8988T (cell line): ENCODE data around the gene SPN.
"Not testable (repeated sequence)": the region's sequence is repeated elsewhere in the genome, so short reads cannot be mapped to it uniquely, and the experiment has no call there.

ENCODE experiments used
- DNase-seq: peaks from one replicate; pipeline ENCODE4 v3.0.0; 2011

SPN gene

DNA sequence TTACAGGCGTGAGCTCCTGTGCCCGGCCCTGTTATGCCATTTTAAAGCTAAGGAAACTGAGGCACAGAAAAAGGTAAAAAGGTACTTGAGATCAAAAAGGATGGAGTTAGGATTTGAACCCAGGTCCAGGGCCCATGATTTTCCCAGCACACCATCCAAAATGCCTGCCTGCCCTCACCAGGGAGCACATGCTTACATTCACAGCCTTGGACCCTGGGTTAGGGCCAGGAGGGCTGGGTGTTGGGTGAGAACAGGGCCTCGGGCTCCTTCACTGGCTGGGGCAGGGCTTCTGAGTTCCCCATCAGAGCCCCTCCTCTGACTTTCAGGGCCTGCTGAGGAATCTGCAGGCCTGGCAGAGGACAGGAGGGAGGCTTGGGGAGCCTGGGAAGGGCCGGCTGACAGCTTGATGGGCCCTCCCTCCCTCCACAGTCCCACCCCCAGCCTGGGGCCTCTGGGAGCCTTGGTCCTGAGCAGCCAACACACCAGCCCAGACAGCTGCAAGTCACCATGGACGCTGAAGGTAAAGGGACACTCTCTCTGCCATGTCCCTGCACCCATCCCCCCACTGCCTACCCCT lies 15.7 kb downstream of the SPN start, which contains the start of gene QPRT:
TSS of gene QPRT (plus strand) at position 490 of the 577 bp plus-strand sequence. CDS start at position 508, 18 bp downstream.
- peak; percentile 70 for DNase-seq

DNA sequence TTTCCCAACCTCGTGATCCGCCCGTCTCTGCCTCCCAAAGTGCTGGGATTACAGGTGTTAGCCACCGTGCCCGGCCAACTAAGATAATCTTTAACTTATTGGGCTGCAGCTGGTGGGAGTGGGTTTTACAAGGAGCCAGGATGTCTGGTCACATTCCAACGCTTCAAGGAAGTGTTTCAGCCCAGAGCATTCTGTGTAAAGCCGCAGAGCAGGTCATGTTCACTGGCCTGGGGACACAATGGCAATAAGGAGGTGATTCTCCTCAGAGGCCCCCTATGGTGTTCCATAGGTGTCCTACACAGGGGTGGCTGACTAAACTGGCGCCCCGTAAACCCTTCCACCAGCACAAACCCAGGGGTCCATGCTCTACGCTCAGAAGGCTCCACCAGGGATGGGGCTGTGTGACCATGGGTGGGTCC lies 17.1 kb downstream of the SPN start:
- no peak for DNase-seq

DNA sequence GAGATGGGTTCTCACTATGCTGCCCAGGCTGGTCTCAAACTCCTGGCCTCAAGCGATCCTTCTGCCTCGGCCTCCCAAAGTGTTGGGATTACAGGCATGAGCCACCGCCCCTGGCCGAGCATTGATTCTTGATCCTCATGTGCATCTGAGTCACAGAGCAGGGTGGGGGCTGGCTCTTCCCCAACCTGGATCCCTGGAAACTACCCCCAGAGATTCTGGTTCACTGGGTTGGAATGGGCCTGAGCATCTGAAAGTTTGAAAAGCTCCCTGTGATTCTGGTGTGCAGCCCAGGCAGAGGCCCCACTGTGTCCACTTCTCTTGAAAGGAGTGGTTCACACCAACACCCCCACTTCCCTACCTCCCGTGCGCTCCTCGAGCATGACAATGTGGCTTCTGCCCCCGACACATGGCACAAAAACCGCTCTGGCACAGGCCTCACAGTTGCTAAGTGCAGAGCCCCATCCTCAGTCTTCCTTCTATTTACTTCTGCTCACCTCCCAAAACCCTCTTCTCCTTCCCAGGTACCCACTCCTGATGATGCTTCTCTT lies 20.6 kb downstream of the SPN start:
- DNase-seq = no peak

DNA sequence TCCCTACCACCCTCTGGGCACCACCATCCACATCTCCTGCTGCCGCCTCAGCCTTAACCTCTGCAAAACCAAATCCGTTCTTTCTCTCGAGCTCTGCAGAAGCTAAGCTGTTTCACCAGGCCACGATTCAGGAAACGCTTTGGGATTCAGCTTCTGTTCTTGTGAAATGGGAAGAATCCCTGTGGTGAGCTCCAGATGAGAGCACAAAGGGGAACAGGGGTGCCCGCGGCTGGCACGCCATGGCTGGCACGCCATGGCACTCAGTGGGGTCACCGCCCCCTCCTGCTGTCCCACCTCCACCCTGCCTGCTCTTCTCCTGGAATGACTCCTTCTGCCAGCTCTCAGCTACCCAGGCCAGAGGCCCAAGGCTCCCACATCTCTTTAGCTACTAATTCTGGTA lies 21.6 kb downstream of the SPN start:
- no peak for DNase-seq

DNA sequence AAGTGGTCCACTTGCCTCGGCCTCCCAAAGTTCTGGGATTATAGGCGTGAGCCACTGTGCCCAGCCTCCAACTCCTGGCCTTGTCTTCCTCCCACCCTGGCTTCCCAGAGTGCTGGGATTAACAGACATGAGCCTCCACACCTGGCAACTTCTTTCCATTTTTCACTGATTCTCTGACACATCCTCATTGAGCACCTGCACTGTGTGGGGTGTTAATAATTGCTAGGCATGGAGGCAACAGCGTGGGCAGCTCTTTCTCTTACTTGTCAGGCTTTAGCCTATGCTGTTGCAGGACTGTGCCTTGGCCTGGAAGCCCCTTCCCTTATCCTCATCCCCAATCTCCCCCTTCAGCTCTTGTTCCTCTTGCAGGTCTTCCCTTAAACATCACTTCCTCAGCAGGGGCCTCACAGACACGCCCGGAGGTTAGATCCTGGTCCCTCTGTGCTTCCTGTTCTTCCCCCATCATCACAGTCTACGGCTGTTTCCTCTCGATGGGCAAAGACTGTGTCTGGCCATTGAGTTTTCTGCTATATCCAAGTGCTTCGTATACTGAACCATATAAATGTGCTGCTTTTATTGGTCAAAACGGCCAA lies 23.8 kb downstream of the SPN start:
- DNase-seq = no peak

DNA sequence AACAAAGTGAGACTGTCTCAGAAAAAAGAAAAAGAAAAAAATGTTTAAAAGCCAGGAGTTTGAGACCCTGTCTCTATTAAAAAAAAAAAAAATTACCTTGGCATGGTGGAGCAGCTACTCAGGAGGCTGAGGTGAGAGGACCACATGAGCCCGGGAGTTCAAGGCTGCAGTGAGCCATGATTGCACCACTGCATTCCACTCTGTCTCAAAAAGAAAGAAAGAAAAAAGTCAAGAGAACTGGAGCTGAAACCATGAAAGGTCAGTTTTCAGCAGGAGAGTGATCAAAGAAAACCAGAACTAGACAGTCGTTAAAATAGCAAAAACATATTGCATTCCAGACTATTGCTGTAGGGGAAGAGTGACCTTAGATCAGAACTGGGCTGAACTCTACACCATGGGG lies 24.7 kb downstream of the SPN start:
- DNase-seq = no peak

DNA sequence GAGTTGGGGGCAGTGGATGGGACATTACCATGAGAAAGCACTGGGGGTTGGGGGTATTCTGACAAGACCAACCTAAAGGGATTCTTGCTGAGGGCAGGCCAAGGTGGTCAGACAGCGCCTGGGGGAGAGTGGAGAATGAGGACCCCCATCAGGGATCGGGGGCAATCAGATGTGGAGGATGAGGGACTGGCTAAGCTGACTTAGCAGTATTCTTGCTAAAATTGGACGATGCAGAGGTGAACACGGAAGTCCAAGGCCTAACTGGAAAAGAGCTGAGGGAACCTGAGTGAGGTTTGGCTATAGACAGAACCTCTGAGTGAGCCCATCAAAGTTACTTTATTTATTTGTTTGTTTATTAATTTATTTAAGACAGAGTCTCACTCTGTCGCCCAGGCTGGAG lies 25.1 kb downstream of the SPN start:
- DNase-seq = no peak

DNA sequence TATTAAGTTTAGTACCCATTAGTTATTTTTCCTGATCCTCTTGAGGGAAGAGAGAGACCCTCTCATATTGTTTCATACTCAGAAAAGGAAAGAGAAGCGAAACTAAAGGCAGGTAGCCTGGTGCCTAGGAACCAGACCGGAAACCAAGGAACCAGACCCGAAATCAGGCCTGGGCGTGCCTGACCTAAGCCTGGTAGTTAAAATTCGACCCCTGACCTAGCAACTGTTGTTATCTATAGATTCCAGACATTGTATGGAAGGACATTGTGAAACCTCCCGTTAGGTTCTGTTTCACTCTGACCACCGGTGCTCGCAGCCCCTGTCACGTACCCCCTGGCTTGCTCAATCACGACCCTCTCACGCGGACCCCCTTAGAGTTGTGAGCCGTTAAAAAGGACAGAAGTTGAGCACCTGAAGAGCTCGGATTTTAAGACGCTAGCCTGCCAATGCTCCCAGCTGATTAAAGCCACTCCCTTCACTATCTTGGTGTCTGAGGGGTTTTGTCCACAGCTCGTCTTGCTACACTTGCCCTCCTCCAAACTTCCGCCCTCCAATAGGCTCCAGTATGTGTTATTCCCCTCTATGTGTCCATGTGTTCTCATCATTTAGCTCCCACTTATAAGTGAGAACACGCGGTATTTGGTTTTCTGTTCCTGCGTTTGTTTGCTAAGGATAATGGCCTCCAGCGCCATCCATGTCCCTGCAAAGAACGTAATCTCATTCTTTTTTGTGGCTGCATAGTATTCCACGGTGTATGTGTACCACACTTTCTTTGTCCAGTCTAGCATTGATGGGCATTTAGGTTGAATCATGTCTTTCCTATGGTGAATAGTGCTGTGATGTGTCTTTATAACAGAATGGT lies 26.7 kb downstream of the SPN start:
- DNase-seq = not testable (repeated sequence)

DNA sequence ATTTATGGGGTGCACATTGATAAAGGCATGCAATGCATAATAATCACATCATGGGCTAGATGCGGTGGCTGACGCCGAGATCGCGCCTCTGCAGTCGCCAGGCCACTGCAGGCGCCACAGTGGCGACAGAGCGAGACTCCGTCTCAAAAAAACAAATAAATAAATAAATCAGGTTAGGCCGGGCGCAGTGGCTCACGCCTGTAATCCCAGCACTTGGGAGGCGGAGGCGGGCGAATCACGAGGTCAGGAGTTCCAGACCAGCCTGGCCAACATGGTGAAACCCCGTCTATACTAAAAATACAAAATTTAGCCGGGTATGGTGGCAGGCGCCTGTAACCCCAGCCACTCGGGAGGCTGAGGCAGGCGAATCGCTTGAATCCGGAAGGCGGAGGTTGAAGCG lies 29.6 kb downstream of the SPN start:
- not testable (repeated sequence) for DNase-seq

DNA sequence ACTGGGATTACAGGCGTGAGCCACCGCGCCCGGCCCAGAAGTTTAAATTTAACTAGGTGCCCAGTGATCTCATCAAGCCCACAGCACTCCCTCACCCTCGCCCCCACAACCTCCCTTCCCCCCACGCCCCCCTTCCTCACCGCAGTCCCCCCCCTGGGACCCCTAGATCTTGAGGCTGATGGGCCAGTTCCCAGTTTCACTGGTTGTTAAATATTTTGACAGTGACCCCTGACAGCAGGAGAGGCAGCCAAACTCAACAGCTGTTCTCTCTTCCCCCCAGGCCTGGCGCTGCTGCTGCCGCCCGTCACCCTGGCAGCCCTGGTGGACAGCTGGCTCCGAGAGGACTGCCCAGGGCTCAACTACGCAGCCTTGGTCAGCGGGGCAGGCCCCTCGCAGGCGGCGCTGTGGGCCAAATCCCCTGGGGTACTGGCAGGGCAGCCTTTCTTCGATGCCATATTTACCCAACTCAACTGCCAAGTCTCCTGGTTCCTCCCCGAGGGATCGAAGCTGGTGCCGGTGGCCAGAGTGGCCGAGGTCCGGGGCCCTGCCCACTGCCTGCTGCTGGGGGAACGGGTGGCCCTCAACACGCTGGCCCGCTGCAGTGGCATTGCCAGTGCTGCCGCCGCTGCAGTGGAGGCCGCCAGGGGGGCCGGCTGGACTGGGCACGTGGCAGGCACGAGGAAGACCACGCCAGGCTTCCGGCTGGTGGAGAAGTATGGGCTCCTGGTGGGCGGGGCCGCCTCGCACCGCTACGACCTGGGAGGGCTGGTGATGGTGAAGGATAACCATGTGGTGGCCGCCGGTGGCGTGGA lies 31.5 kb downstream of the SPN start:
- DNase-seq = no peak

DNA sequence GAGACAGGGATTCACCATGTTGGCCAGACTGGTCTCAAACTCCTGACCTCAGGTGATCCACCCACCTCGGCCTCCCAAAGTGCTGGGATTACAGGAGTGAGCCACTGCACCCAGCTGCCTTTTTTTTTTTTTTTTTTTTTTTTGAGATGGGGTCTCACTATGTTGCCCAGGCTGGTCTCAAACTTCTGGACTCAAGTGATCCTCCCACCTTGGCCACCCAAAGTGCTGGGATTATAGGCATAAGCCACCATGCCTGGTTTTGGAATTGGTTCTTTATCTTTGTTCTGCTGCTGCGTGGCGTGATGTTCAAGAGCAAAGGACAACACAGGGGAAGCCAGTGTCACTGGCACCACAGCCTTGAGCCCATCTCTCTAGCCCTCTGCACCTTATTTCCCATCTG lies 32.6 kb downstream of the SPN start:
- DNase-seq = not testable (repeated sequence)

DNA sequence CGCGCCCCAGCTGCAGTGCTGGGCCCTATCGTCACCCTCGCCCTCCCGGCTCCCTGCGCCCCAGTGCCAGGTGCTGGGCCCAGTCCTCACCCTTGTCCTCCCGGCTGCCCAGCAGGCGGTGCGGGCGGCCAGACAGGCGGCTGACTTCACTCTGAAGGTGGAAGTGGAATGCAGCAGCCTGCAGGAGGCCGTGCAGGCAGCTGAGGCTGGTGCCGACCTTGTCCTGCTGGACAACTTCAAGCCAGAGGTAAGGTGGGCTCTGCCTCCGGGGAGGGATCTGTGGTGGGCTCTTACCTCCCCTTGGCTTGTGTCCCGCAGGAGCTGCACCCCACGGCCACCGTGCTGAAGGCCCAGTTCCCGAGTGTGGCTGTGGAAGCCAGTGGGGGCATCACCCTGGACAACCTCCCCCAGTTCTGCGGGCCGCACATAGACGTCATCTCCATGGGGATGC lies 33.9 kb downstream of the SPN start:
- DNase-seq = no peak

DNA sequence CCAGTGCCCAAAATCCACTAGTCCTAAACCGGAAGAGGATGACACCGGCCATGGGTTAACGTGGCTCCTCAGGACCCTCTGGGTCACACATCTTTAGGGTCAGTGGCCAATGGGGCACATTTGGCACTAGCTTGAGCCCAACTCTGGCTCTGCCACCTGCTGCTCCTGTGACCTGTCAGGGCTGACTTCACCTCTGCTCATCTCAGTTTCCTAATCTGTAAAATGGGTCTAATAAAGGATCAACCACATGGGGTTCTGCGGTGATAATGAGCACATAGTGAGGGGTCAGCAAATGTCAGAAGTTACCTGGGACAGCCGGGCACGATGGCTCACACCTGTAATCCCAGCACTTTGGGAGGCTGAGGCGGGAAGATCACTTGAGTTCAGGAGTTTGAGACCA lies 34.3 kb downstream of the SPN start:
- DNase-seq = no peak

DNA sequence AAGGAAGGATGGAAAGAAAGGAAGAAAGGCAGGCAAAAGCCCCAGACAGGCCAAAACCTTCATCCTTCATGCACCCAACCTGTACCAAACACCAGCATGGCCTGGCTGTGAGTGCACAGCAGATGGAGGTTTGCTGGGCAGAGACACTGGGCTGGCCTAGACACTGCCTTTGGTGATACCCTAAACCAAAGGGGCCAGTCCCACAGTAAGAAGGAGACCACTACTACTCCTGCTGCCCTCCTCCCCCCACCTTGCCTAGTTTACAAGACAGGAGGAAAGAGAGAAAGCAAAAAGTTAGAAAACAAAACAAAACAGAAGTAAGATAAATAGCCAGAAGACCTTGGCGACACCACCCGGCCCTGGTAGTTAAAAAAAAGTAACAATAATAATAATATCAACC lies 35.0 kb downstream of the SPN start:
- no peak for DNase-seq

DNA sequence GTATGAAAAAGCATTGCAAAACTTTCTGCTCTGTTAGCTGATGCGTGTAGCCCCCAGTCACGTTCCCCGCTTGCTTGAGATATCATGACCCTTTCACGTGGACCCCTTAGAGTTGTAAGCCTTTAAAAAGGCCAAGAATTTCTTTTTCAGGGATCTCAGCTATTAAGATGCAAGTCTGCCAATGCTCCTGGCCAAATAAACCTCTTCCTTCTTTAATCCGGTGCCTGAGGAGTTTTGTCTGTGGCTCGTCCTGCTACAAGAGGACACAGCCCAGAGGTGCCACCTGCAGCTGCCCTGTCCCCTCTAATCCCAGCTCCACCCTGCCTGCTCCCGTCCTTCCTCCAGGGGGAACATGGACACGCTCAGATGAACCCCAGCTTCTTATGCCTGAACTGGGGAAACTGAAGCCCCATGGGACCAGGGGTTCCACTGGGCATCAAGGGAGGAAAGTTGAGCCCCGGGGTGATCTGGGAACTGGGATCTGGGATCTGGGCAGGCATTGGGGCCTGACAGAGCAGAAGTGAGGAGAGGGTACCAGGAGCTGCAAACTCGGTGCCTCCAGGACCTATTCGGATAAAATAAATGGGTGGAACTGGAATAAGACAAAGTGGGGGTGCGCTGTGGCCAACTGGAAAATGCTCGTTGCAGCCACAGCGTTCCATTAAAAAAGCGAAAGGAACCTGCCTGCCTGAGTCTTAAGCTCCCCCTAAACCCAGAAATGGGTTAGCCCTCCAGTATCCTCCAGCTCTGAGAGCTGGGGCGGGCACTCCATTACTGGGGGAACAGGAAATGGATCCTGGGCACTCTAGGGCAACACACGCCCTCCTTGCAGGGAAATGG lies 35.7 kb downstream of the SPN start:
- no peak for DNase-seq

DNA sequence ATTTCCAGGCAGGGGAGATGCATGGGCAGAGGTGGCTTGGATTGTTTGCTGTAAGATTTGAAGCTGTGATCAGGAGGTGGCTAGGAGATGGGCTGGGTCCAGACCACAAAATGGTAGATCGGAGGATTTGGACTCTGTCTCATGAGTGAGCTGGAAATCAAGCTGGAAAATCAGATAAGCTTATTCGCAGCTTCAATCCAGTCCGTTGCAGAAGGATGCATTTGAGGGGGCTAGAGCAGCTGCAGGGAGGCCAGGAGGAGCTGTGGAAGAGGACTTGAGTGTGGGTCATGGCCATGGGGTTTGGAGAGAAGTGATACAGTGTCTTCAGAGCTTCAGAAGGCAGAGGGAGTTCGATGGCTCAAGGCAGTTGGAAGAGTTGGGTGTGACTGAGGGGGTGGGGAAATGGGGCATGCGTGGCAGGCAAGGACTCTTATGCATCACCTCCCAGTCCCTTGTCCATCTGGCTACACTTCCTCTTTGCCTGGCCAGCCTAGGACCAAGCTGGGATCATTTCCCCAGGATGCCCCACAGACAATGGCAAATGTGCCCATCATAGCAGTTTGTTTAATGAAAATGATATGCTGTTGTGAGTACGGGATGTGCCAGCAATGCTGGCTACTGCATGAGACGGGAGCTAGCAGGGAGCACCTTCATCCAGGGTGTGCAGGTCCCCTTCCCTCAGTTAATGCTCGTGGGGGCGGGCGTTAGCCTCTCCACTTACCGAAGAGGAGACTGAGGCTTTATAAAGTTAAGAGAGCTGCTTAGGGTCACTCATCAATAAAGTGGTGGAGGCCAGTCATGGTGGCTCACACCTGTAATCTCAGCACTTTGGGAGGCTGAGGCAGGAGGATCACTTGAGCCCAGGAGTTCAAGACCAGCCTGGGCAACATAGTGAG lies 36.5 kb downstream of the SPN start:
- DNase-seq = no peak

DNA sequence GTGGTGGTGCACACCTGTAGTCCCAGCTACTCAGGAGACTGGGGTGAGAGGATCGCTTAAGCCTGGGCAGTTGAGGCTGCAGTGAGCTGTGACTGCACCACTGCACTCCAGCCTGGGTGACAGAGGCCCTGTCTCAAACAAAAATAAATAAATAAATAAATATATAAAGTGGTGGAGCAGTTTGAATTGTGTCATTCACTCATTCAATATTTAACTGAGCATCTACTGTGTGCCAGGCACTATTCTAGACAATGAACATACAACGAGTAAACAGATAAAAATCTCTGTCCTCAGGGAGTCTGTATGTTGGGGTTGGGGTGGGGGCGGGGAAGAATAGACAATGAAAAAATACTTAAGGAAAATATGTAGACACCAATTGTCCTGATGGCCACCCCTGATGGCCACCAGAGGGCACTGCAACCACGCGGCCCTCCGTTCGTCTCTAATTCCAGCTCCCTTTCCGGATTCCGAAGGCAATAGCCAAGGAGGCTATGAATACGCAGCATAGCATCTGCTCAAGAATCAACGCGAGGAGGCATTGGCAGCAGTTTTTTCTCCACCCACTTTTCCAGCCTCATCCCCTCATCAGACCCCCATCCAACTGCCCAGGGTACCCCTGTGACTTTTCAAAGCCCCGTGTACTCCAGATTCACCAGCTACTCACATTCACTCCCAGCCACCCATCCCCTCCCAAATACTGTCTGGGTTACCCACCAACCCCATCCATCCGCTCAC lies 37.4 kb downstream of the SPN start:
- DNase-seq = peak; percentile 49

DNA sequence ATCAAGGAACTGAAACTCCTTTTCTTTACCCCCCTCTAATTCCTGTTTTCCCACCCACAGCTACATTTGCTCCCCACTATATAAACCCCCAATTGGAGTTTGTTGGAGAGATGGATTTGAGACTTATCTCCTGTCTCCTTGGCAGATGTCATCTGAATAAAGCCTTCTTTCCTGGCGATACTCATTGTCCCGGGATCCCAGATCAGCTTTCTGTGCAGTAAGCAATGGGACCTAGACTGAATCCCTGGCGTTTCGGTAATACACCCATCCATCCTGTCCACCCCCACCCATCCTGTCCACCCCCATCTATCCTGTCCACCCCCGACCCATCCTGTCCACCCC lies 38.1 kb downstream of the SPN start:
- DNase-seq = no peak

DNA sequence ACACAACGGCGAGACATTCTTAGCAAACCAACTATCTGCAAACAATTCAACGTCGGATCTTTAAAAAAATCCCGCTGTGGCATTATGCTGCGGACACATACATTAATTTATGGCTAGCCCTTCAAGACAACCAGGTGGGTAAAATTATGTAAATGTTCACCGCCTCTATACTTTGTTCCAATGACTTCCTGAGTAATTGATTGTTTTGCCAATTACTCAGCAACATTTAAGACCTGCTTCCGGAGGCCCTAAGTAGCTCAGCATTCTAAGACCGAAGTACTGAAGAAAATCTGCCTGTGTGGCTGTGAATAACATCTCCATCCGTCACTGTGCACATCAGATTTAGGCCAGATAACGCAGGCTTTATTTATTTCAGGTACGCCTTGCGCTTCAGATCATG lies 39.2 kb downstream of the SPN start:
- DNase-seq = no peak

DNA sequence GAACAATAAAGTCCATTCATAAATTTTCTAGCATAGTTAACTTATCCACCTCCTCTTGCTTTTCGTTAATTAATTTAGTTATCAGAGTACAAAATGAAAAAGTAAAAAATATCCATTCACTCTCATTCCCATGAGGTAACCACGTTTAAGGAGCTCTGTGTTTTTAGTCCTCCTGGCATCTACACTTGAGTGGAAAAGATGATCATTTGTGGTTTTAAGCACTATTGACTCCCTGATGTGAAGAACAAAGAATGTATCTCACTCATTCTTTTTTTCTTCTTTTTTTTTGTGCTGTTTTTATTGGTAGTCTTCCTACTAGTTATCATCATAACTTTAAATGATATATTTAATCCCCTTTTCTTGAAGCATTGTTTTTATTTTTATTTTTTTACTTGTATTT lies 42.0 kb downstream of the SPN start:
- DNase-seq = no peak
